IMR-90 (cell line): ENCODE data around the gene THAP10. TPM values are rescaled to one million over a fixed set of nuclear protein-coding genes. Genes with fewer than 3 reads are reported as not detected.

Experiments used
- ATAC-seq: fragments of 200-7000 bp; cut with Tn5 transposase; 2 replicates; pipeline ENCODE4 v1.9.1; 2020; ENCODE audit warnings: low read depth, mild to moderate bottlenecking, moderate library complexity
- BruUV-seq: library from RNA; stranded (reverse); fragments of 400-500 nt; replicated peaks from 2 replicates; lab custom pipeline; 2021; lab: Mats Ljungman, UMichigan
- CTCF ChIA-PET: fragments of 300-600 bp; formaldehyde crosslinking; extraction: SDS; loops from one replicate; lab custom pipeline; 2021; ENCODE audit warnings: antibody characterized with exemption; lab: Yijun Ruan, JAX
- POLR2A ChIA-PET: fragments of 300-600 bp; sonication (Branson Sonifier 250); formaldehyde crosslinking; loops from one replicate; lab custom pipeline; 2022; ENCODE audit warnings: antibody characterized with exemption; ENCODE audit not compliant: unreplicated experiment; lab: Charles Lee
- DNase-seq: peaks from one replicate; pipeline ENCODE4 v3.0.0; 2013
- H2AFZ ChIP-seq: replicated peaks from 2 replicates; pipeline ENCODE3; 2013; ENCODE audit warnings: low read length, mild to moderate bottlenecking; ENCODE audit not compliant: poor library complexity
- H2AK5ac ChIP-seq: 2 replicates; pipeline ENCODE4 v1.6.1; 2013; ENCODE audit warnings: low read depth, low read length, inconsistent platforms
- H2AK9ac ChIP-seq: replicated peaks from 2 replicates; pipeline ENCODE3; 2013; ENCODE audit warnings: mild to moderate bottlenecking, low read depth, low read length, moderate library complexity; ENCODE audit not compliant: poor library complexity
- H2BK120ac ChIP-seq: 2 replicates; pipeline ENCODE4 v1.6.1; 2013; ENCODE audit warnings: low read depth, low read length, inconsistent platforms
- H2BK15ac ChIP-seq: 3 replicates; pipeline ENCODE4 v1.6.1; 2013; ENCODE audit warnings: low read depth, low read length, inconsistent platforms
- H2BK20ac ChIP-seq: 2 replicates; pipeline ENCODE4 v1.6.1; 2013; ENCODE audit warnings: low read depth, mild to moderate bottlenecking, inconsistent platforms, low read length, moderate library complexity
- H2BK5ac ChIP-seq: 2 replicates; pipeline ENCODE4 v1.6.1; 2013; ENCODE audit warnings: mild to moderate bottlenecking, low read depth, low read length, inconsistent platforms; ENCODE audit not compliant: poor library complexity, severe bottlenecking
- H3K14ac ChIP-seq: replicated peaks from 2 replicates; pipeline ENCODE4 v1.6.1; 2013; ENCODE audit warnings: low read depth, low read length, inconsistent platforms
- H3K18ac ChIP-seq: 2 replicates; pipeline ENCODE4 v1.6.1; 2013; ENCODE audit warnings: low read depth, low read length, control low read depth
- H3K23ac ChIP-seq: 2 replicates; pipeline ENCODE4 v1.6.1; 2013; ENCODE audit warnings: low read depth, low read length, inconsistent platforms
- H3K27ac ChIP-seq: 2 replicates; pipeline ENCODE4 v1.5.1; 2013; ENCODE audit warnings: mild to moderate bottlenecking, control low read depth, low read length; ENCODE audit not compliant: insufficient read depth
- H3K27me3 ChIP-seq: 2 replicates; pipeline ENCODE4 v1.6.1; 2013; ENCODE audit warnings: low read length; ENCODE audit not compliant: control insufficient read depth, insufficient read depth
- H3K36me3 ChIP-seq: 2 replicates; pipeline ENCODE4 v1.6.1; 2013; ENCODE audit warnings: low read length, mixed read lengths; ENCODE audit not compliant: control insufficient read depth, insufficient read depth
- H3K4ac ChIP-seq: 2 replicates; pipeline ENCODE4 v1.6.1; 2013; ENCODE audit warnings: low read depth, low read length, inconsistent platforms
- H3K4me1 ChIP-seq: 2 replicates; pipeline ENCODE4 v1.6.1; 2013; ENCODE audit warnings: low read length, mixed read lengths; ENCODE audit not compliant: control insufficient read depth, insufficient read depth
- H3K4me2 ChIP-seq: 2 replicates; pipeline ENCODE4 v1.6.1; 2013; ENCODE audit warnings: low read depth, mild to moderate bottlenecking, control low read depth, low read length, moderate library complexity
- H3K4me3 ChIP-seq: 2 replicates; pipeline ENCODE4 v1.5.1; 2013; ENCODE audit warnings: low read depth, mild to moderate bottlenecking, control low read depth, low read length, moderate library complexity; ENCODE audit not compliant: insufficient read depth
- H3K56ac ChIP-seq: 2 replicates; pipeline ENCODE4 v1.6.1; 2013; ENCODE audit warnings: low read length, inconsistent platforms; ENCODE audit not compliant: insufficient read depth; ENCODE audit errors: extremely low read depth
- H3K79me1 ChIP-seq, 2 experiments: 2 replicates each; pipeline ENCODE4 v1.6.1; 2013; ENCODE audit warnings: low read length in 2 of 2, inconsistent platforms in 1 of 2, low read depth in 1 of 2
- H3K9ac ChIP-seq: 2 replicates; pipeline ENCODE4 v1.6.1; 2013; ENCODE audit warnings: low read depth, low read length, control low read depth
- H3K9me1 ChIP-seq: 2 replicates; pipeline ENCODE4 v1.6.1; 2013; ENCODE audit warnings: low read length, inconsistent platforms; ENCODE audit not compliant: insufficient read depth
- H3K9me3 ChIP-seq: 2 replicates; pipeline ENCODE4 v1.6.1; 2013; ENCODE audit warnings: low read length; ENCODE audit not compliant: control insufficient read depth, insufficient read depth
- H4K20me1 ChIP-seq: 2 replicates; pipeline ENCODE4 v1.6.1; 2013; ENCODE audit warnings: low read length, inconsistent platforms; ENCODE audit not compliant: insufficient read depth
- H4K5ac ChIP-seq: 2 replicates; pipeline ENCODE4 v1.6.1; 2013; ENCODE audit warnings: mild to moderate bottlenecking, low read depth, low read length, control low read depth
- H4K8ac ChIP-seq, 2 experiments: 2 replicates each; pipeline ENCODE4 v1.6.1; 2013; ENCODE audit warnings: low read depth in 2 of 2, low read length in 2 of 2, control low read depth in 1 of 2, inconsistent platforms in 1 of 2
- H4K91ac ChIP-seq: 2 replicates; pipeline ENCODE4 v1.6.1; 2013; ENCODE audit warnings: low read depth, low read length, inconsistent platforms; ENCODE audit not compliant: insufficient read depth
- CHD1 ChIP-seq: IDR thresholded peaks from 2 replicates; pipeline ENCODE4 v1.6.1; 2012; ENCODE audit warnings: low read depth, low read length, improper control_type of control experiment
- CTCF ChIP-seq: conservative IDR thresholded peaks from 2 replicates; pipeline ENCODE4 v1.5.1; 2012; ENCODE audit warnings: mild to moderate bottlenecking, low read depth, low read length, improper control_type of control experiment
- FOS ChIP-seq: fragments of 150-350 bp; IDR thresholded peaks from 2 replicates; pipeline ENCODE4 v1.6.1; 2016; ENCODE audit warnings: low read depth, low read length
- MAFK ChIP-seq: IDR thresholded peaks from 2 replicates; pipeline ENCODE4 v1.6.1; 2012; ENCODE audit warnings: low read depth, low read length, improper control_type of control experiment
- MXI1 ChIP-seq: IDR thresholded peaks from 2 replicates; pipeline ENCODE4 v1.6.1; 2012; ENCODE audit warnings: low read depth, mild to moderate bottlenecking, low read length, moderate library complexity, borderline replicate concordance
- NFE2L2 ChIP-seq: fragments of 150-350 bp; IDR thresholded peaks from 2 replicates; pipeline ENCODE4 v1.6.1; 2016; ENCODE audit warnings: low read depth, mild to moderate bottlenecking, low read length
- POLR2A ChIP-seq: IDR thresholded peaks from 2 replicates; pipeline ENCODE4 v1.6.1; 2012; ENCODE audit warnings: mild to moderate bottlenecking, low read depth, low read length
- RCOR1 ChIP-seq: IDR thresholded peaks from 2 replicates; pipeline ENCODE4 v1.6.1; 2012; ENCODE audit warnings: mild to moderate bottlenecking, low read length, improper control_type of control experiment; ENCODE audit not compliant: insufficient replicate concordance
- WGBS, 2 experiments: methylation state at CpG; one replicate each; pipeline versions ENCODE4 v1.1.5 to v1.1.7; 2013; ENCODE audit warnings: missing lambda C conversion rate in 2 of 2; ENCODE audit not compliant: insufficient read length in 1 of 2; ENCODE audit errors: extremely low coverage in 2 of 2; 5-methylcytosine and 5-hydroxymethylcytosine counted together
- dilution Hi-C: fragments of 300-500 bp; cut with HindIII; formaldehyde crosslinking; loops from one replicate; pipeline ENCODE4 v1.14.3; 2018; ENCODE audit warnings: low sequenced_read_pairs; ENCODE audit not compliant: unreplicated experiment
- in situ Hi-C: fragments of 300-500 bp; cut with MboI; formaldehyde crosslinking; loops from 3 replicates; pipeline ENCODE4 v1.14.3; 2019; ENCODE audit warnings: low sequenced_read_pairs, inconsistent platforms, mixed read lengths
- intact Hi-C: fragments of 100-400 bp; cut with micrococcal nuclease; formaldehyde crosslinking; loops from 2 replicates; pipeline ENCODE4 v1.10.0; 2022
- polyA plus RNA-seq, 3 experiments: library from polyadenylated mRNA; depleted of rRNA; stranded (reverse); fragments of >200 nt; gene quantifications; 2 replicates each; pipeline ENCODE4 v1.2.3, GENCODE V29; 2012; ENCODE audit warnings: low replicate concordance in 1 of 3
- total RNA-seq: library from RNA; depleted of rRNA; stranded (reverse); fragments of >200 nt; gene quantifications from 2 replicates; pipeline ENCODE4 v1.2.3, GENCODE V29; 2012

THAP10 gene
- total and polyA plus RNA-seq, 2 of the 4 experiments (the other 2 are of a cell fraction), result 2.3 to 2.8 TPM

DNA sequence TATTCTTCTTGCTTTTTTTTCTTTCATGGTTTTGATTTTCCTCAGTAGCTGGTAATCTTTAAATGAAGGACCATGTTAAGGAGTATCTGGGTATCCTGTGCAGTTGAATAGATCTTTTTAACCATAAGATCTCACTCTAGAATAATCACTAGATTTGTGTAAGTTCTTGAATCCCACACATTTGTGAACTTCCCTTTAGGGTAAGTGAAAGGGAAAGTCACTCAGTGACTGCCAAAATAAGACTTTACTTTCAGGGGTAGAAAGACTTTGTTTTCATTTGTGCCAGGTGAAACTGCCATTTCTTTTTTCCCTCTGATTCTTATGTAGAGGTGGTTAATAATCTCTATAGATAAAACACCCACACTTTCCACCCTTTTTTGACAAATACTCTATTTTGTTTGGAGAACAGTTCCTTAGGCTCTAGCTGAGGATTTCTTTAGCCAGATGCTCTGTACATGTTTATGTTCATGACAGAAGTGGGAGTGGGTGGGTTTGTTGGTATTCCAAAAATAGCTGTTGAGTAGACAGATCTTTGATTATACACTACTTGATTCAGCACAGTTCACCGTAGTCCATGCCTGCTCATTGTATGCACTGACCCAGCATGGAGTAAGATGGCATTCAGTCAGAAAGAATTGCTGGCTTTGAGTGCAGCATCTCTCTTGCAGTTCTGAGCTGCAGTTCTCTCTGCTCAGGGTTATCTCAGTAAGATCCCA lies 28.9 kb upstream of the THAP10 start:
- Histone ChIP-seq H2BK5ac (no peak overlapping the region), H4K91ac (no peak overlapping the region), H3K9ac (no peak overlapping the region), H2AK5ac (no peak overlapping the region), H3K4me3 (no peak overlapping the region), H3K36me3 (no peaks in the 10 kb centered on the region; the same call in 1 of the 2 replicates), H3K23ac (no peak overlapping the region), H3K9me3 (no peaks in the 10 kb centered on the region; the same call in none of the 2 replicates), H3K18ac (no peak overlapping the region), H3K79me1 (no peaks in the 10 kb centered on the region), H3K4me2 (peak overlapping the region; percentile 32; the same call in 1 of the 2 replicates), H3K27ac (no peak overlapping the region), H3K4ac (no peak overlapping the region), H3K4me1 (peaks cover 2% of the 10 kb centered on the region; the same call in 1 of the 2 replicates), H4K5ac (no peak overlapping the region), H2BK15ac (no peak overlapping the region), H4K20me1 (no peaks in the 10 kb centered on the region), H3K27me3 (no peaks in the 10 kb centered on the region), H3K56ac (no peak overlapping the region), H3K14ac (peak overlapping the region; percentile 43), H2AK9ac (no peak overlapping the region), H4K8ac (no peak overlapping the region), H2BK120ac (no peak overlapping the region), H2BK20ac (no peak overlapping the region), H3K9me1 (0 out of 2 replicates have a peak, but pooled peaks cover 3% of the 10 kb centered on the region), H2AFZ (no peak overlapping the region)
- in situ Hi-C loops, result no loop called here
- CTCF ChIA-PET, result interaction anchor here (1.2 kb wide), 1 partner anchor 22 kb away, joined by 3 read pairs; no protein-coding TSS in a partner anchor
- DNase-seq (peak; percentile 76), ATAC-seq (peak; percentile 83)
- WGBS, 2 experiments, result no CpG with 5 or more reads among the region's 1 CpG
- no TSS peak for BruUV-seq
- dilution Hi-C loops, result no loop called here
- TF ChIP-seq CHD1, result no peak
- no peak for TF ChIP-seq RCOR1
- TF ChIP-seq POLR2A, result no peak
- TF ChIP-seq NFE2L2, result no peak
- 0 out of 2 replicates have a peak, but pooled peaks have one; percentile 44 for TF ChIP-seq MXI1
- TF ChIP-seq CTCF, result no peak
- peak; percentile 27; the same call in 1 of the 2 replicates for TF ChIP-seq MAFK
- no peak for TF ChIP-seq FOS
- intact Hi-C loops, result no loop called here
- POLR2A ChIA-PET, result interaction anchor here (0.6 kb wide), 1 partner anchor 18 kb away, joined by 12 read pairs; no protein-coding TSS in a partner anchor
